HG03457 (cell line): ENCODE data around the gene STAG1.
"Not testable (repeated sequence)": the region's sequence is repeated elsewhere in the genome, so short reads cannot be mapped to it uniquely, and the experiment has no call there.

Source experiments
- ATAC-seq: cut with Tn5 transposase; IDR thresholded peaks from one replicate; pipeline ENCODE4 v1.9.1; 2021; ENCODE audit warnings: moderate number of reproducible peaks; ENCODE audit not compliant: unreplicated experiment

Gene STAG1

GRCh38 chr3:136516656-136517055, 235.5 kb downstream of the STAG1 start:
- no peak for ATAC-seq

- no peak for ATAC-seq
Observed at GRCh38 chr3:136516095-136516494, 236.1 kb downstream of the STAG1 start.

- not testable (repeated sequence) for ATAC-seq
Observed at GRCh38 chr3:136514533-136514932, 237.6 kb downstream of the STAG1 start.

DNA sequence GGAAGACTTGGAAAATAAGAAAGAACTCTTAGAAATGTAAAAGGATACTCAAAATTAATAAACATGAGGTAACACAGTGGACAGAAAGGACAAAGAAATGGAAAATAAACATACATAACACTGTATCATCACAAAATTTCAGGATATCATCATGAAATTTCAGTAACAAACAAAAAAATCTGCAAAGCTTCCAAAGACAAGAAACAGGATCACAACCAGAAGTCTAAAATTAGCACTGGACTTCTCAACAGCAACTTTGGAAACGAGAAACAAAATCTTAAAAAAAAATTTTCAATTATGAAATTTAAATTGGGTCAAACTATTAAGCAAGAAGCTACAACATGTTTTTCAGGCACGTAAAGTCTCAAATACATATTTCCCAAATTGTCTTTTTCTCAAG, 238.8 kb downstream of the STAG1 start:
- no peak for ATAC-seq

DNA sequence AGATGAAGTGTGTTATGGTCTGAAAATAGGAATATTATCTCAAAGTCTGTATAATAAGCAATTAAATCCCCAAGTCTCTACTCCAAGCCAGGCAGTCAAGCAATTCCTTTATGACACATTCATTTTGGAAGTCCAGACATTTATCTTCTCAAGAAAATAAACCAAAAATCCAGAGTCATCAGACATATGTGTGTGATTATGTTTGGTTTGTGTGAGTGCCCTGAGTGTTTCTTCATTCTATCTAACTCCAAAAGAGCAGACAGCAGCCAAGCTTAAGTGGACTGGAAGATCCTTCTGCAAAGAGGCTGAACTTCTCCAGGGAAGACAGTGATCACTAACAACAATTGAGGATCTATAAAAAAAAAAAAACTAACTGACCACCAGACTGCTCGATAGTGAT, 239.8 kb downstream of the STAG1 start:
- no peak for ATAC-seq

GRCh38 chr3:136505676-136506075, 246.5 kb downstream of the STAG1 start:
- no peak for ATAC-seq

DNA sequence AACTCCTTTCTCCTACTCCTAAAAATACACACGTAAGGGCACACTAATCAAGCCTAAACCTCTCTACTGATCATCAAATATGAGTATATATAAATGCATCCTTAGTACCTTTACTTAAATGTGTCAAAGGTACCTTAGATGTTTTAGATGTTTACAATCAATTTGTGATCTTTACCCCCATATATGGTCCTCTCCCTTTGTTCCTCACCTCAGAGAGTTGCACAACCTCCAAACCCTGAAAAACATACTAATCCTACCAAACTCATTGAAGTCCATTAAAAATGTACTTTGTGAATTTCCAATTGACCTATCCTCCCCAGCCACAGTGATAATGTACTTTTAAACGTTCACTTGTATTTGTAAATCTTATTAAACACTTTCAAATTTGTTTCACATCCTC, 249.1 kb downstream of the STAG1 start:
- no peak for ATAC-seq

DNA sequence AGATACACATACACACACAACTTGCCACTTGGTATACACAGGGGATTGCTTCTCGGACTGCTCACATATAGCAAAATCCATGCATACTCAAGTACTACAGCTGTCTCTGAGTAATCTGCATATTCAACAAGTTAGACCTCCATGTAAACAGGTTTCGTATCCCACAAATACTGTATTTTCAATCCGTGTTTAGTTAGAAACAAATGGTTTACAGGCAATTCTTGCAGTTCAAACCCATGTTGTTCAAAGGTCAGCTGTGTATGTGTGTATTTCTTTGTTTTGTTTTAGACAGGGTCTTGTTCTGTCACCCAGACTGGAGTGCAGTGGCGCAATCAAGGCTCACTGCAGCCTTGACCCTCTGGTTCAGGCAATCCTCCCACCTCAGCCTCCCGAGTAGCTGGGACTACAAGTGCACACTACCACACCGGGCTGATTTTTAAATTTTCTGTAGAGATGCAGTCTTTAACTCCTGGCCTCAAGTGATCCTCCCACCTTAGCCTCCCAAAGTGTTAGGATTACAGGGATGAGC, 253.2 kb downstream of the STAG1 start:
- ATAC-seq, result no peak

GRCh38 chr3:136495213-136495612, 257.0 kb downstream of the STAG1 start:
- ATAC-seq, result no peak

DNA sequence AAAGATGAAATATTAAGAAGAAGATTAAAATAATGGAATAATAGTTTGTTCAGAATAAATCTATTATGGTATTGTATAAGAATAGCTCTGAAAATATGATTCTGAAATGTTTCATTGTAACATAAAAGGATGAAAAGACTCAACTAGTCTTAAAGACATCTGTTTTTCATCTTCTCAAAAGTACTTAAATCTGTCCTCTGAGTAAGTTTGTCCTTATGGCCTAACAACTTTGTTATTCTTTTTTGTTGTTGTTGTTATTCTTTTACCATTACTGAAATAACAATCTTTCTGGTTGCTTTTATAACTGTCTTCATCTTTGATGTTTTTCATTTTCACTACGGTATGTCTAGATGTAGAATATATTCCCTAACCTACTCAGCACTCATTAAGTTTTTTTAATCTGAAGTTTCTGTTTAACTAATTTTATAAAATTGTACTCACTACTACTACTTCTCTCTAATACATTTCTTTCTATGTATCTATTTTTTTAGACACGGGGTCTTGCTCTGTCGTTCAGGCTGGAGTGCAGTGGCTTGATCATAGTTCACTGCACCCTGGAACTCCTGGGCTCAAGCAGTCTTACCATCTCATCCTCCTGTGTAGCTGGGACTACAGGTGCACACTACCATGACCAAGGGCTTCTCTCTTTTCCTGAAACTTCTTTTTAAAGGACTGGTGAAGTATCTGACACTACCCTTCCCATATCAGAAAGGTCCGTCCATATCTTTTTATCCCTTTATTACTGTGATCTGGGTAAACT, 261.4 kb downstream of the STAG1 start:
- no peak for ATAC-seq

DNA sequence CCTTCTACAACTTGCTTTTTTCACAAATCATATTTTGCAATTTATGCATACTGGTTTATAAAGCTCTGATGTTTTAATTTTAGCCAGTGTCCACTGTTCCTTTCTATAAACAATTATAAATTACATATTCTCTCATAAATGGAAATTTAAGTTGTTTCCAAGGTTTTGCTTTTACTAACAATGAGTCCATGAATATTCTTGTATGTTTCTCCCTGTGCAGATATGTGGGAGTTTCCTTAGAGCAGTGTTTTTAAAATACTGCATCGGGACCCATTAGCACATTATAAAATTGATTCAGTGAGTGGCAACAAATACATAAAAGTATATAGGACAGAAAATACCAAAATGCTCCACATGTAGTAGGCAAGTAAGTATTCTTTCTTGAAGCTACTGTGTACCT, 266.4 kb downstream of the STAG1 start:
- ATAC-seq, result no peak

DNA sequence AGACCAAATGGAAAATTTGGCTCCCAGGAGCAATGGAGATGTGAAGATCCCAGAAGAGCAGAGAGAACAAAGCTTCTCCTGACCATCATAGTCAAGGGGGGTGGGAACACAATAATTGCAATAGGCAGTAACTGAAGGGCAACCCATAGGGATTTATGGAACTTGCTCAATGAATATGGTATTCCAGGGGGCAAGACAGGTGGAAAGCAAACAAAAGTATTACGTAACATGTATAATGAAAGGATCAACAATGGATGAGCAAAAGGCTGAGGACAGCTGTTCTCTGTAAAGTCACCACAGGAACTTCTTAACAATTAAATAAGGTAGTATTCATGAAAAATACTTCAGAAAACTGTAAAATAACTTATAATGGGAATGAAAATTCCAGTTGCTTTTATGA, 275.9 kb downstream of the STAG1 start:
- ATAC-seq, result no peak

DNA sequence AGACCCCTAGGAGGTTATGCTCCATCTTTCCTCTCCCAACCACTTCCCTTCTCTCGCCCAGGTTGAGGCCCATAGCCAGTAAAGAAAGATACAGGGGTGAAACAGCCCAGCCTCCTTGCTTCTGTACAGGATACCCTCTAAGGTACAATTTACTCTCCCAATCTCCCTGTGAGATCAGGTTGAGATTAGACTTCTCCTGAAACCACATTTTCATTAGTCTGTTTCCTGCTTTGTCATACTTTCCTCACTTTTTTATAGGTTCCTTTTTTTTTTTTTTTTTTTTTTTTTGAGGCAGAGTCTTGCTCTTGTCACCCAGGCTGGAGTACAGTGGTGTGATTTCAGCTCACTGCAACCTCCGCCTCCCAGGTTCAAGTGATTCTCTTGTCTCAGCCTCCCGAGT, 277.3 kb downstream of the STAG1 start:
- ATAC-seq, result not testable (repeated sequence)

DNA sequence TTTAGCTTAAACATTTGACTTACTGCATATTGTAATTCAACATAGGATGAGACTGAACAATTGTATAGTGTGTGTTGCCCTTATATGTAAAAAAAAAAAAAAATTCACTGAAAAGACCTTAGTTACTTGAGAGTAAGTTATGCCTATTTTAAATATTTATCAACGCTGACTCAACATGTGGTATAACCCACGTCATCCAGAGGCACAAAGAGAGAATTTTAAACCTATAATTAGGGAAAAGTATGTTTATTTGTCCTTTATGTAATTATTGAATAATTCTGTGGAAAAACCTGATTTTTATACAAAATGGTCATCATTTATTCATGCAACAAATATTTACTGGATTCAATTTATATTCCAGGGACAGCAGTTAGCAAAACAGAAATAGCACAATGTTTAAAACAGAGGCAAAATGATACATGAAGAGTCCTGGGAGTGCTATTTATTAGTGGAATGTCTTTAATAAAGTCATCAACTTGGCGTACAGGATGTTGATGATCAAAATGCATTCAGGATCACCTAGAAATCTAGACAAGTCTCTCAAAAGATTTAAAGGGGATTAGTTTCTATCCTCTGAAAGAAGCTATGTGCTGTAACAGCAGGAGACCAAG, 278.4 kb downstream of the STAG1 start:
- ATAC-seq, result no peak

- ATAC-seq, result no peak
Observed at GRCh38 chr3:136465296-136465695, 286.9 kb downstream of the STAG1 start.

GRCh38 chr3:136464502-136464901, 287.7 kb downstream of the STAG1 start:
- ATAC-seq, result no peak

GRCh38 chr3:136463170-136463569, 289.0 kb downstream of the STAG1 start:
- ATAC-seq, result no peak

GRCh38 chr3:136457793-136458192, 294.4 kb downstream of the STAG1 start:
- no peak for ATAC-seq

DNA sequence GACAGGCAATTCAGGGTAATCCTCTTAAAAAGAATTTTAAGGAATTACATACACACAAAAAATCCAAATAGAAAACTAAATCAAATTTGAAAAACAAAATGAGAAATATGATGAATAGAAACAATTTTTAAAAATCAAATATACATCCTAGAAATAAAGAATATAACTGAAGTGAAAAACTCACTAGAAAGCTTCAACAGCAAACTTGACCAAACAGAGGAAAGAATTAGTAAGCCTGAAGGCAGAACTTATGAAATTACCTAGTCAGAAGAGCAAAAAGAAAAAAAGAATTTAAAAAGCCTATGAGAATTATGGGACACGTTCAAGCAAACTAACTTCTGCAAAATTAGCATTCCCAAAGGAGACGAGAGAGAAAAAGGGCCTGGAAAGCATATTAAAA, 296.0 kb downstream of the STAG1 start:
- no peak for ATAC-seq

- ATAC-seq, result no peak
Observed at GRCh38 chr3:136444581-136444980, 307.6 kb downstream of the STAG1 start.

- no peak for ATAC-seq
Observed at GRCh38 chr3:136437043-136437442, 315.1 kb downstream of the STAG1 start.

GRCh38 chr3:136434429-136434828, 317.7 kb downstream of the STAG1 start:
- no peak for ATAC-seq
